ENCODE results near the gene BMPR1A. TPM values are rescaled to one million over a fixed set of nuclear protein-coding genes. Genes with fewer than 3 reads are reported as not detected.
A peak's percentile ranks its signal among the peaks of the same experiment; 100 is the strongest.

Gene BMPR1A
- total and polyA plus RNA-seq, 9 of the 15 experiments (the other 6 are each of a cell fraction or from before 2014, with no cell fraction given) = 1.6 to 17.5 (median 9.1) TPM

DNA sequence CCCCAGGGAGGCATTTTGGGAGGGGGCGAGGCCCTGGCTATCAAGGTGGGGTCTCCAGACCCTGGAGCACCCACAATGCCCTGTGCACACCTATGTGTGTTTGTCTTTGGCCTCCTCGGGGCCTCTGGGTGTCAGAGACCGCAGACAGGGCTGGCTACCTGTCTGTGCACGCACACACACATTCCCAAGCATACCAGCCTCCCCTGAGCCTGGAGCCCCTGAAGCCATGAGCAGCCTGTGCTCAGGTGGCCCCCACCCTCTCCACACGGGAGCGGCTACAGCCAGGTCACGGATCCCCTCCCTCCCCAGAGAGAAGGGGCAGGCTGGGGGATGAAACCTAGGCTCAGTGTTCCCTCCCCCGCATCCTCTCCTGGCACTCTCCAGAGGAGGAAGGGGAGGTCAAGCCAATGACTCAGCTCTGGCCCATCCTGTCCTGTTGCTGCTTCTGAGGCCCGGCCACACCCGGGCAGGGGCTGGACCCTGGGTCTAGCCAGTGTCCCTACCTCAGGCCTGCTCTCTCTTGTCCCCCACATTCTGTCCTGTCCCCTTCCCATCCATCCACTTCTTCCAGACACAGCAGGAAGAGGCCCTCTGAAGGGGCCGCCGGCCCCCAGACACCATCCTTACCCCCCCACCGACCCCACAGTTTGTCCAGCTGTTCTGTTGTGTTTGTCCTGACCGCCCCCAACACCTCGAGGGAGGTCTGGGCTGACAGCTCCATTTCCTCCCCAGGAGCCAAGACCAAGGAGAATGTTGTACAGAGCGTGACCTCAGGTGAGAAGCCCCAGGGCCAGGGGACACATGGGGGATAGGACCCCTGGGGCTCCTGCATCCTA is 202.7 kb downstream of the BMPR1A start (continued):
- TF ChIP-seq ZNF592 (IDR thresholded peaks at IDR 0.05) (peak; percentile 55; the same call in 1 of the 2 replicates), HSF4 (CRISPR knock-in tag; IDR thresholded peaks at IDR 0.05; ENCODE audit: borderline replicate concordance) (no peak), CBX3 (IDR thresholded peaks at IDR 0.05; ENCODE audit: borderline replicate concordance in 1 of 2, low read length in 2 of 2) (0 out of 3 replicates have a peak, but pooled peaks of 1 of the 2 experiments have one; percentile 12), BRD4 (IDR thresholded peaks at IDR 0.05) (no peak), NFE2L1 (tag; IDR thresholded peaks at IDR 0.05; ENCODE audit: borderline replicate concordance, low read depth) (no peak), NBN (IDR thresholded peaks at IDR 0.05; ENCODE audit: low read depth) (no peak), EGR1 (conservative IDR thresholded peaks at IDR 0.05) (peak; percentile 88), NCOR1 (IDR thresholded peaks at IDR 0.05) (peak; percentile 43), KAT7 (CRISPR knock-in tag; IDR thresholded peaks at IDR 0.05; ENCODE audit: borderline replicate concordance) (no peak), FOXK2 (conservative IDR thresholded peaks at IDR 0.05 in 1 of 2, IDR thresholded peaks at IDR 0.05 in 1 of 2; ENCODE audit: low read depth in 2 of 2) (peak in 1 of 2 experiments; percentile 60; a peak in 1 of 4 replicates), XRCC3 (IDR thresholded peaks at IDR 0.05) (no peak), ZNF124 (CRISPR knock-in tag; IDR thresholded peaks at IDR 0.05) (no peak), TAF1 (IDR thresholded peaks at IDR 0.05; ENCODE audit: control insufficient read depth, extremely low read depth, insufficient read depth, low read length, severe bottlenecking) (peak; percentile 54), RNF2 (IDR thresholded peaks at IDR 0.05) (peak; percentile 60; the same call in 1 of the 2 replicates), CCNT2 (IDR thresholded peaks at IDR 0.05; ENCODE audit: borderline replicate concordance, extremely low read depth, insufficient read length, low read depth, low read length) (peak; percentile 24), RFX1 (IDR thresholded peaks at IDR 0.05) (no peak), BCL6 (CRISPR knock-in tag; IDR thresholded peaks at IDR 0.05) (no peak), TFAM (CRISPR knock-in tag; conservative IDR thresholded peaks at IDR 0.05) (no peak), EWSR1 (IDR thresholded peaks at IDR 0.05; ENCODE audit: borderline replicate concordance, low read depth, partially characterized antibody) (no peak)
- TF ChIP-seq, protein P1, sequence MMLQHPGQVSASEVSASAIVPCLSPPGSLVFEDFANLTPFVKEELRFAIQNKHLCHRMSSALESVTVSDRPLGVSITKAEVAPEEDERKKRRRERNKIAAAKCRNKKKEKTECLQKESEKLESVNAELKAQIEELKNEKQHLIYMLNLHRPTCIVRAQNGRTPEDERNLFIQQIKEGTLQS (IDR thresholded peaks at IDR 0.05) = peak; percentile 73
- TF ChIP-seq, protein P1 (CRISPR knock-in tag; conservative IDR thresholded peaks at IDR 0.05) = no peak

Data from K562 (cell line).